OCI-LY7 (cell line): Measurements from ENCODE around the gene TASOR2. TPM values are rescaled to one million over a fixed set of nuclear protein-coding genes. Genes with fewer than 3 reads are reported as not detected.

ENCODE experiments used
- BruUV-seq: library from RNA; stranded (reverse); fragments of 400-500 nt; replicated peaks from 2 replicates; lab custom pipeline; 2021; lab: Mats Ljungman, UMichigan
- CTCF ChIA-PET: fragments of 300-600 bp; sonication (Branson Sonifier 250); formaldehyde crosslinking; loops from one replicate; lab custom pipeline; 2022; ENCODE audit warnings: antibody characterized with exemption; ENCODE audit not compliant: unreplicated experiment; lab: Charles Lee
- POLR2A ChIA-PET: fragments of 300-600 bp; sonication (Branson Sonifier 250); formaldehyde crosslinking; loops from one replicate; lab custom pipeline; 2022; ENCODE audit warnings: antibody characterized with exemption; lab: Charles Lee
- DNase-seq: peaks from one replicate; pipeline ENCODE4 v3.0.0-alpha.2; 2015; ENCODE audit warnings: low spot score
- H2AFZ ChIP-seq: fragments of 200-600 bp; sonication (generic), shearing (Covaris generic); 2 replicates; pipeline ENCODE4 v1.6.1; 2014; ENCODE audit warnings: mild to moderate bottlenecking, antibody characterized with exemption, low read length, moderate library complexity
- H3K27ac ChIP-seq: fragments of 200-600 bp; sonication (generic); 2 replicates; pipeline ENCODE4 v1.5.1; 2014; ENCODE audit warnings: mixed run types, low read depth, mild to moderate bottlenecking, moderate library complexity, low read length, inconsistent platforms; ENCODE audit not compliant: poor library complexity, severe bottlenecking
- H3K36me3 ChIP-seq: fragments of 200-600 bp; sonication (generic); 2 replicates; pipeline ENCODE4 v1.6.1; 2014; ENCODE audit warnings: mild to moderate bottlenecking, antibody characterized with exemption, low read length, moderate library complexity, mixed read lengths; ENCODE audit not compliant: insufficient read depth
- H3K4me1 ChIP-seq: fragments of 200-600 bp; sonication (generic); 2 replicates; pipeline ENCODE4 v1.5.1; 2014; ENCODE audit warnings: mild to moderate bottlenecking, low read length; ENCODE audit not compliant: insufficient read depth, poor library complexity, severe bottlenecking
- H3K4me2 ChIP-seq: fragments of 200-600 bp; sonication (generic); 2 replicates; pipeline ENCODE4 v1.6.1; 2014; ENCODE audit warnings: mild to moderate bottlenecking, low read length
- H3K4me3 ChIP-seq: fragments of 200-600 bp; sonication (generic); 2 replicates; pipeline ENCODE4 v1.5.1; 2014; ENCODE audit warnings: mild to moderate bottlenecking, low read depth, low read length; ENCODE audit not compliant: poor library complexity, severe bottlenecking
- H3K79me2 ChIP-seq: fragments of 200-600 bp; sonication (generic); 2 replicates; pipeline ENCODE4 v1.6.1; 2016; ENCODE audit warnings: low read depth, mild to moderate bottlenecking, low read length, moderate library complexity, mixed read lengths; ENCODE audit not compliant: insufficient read depth
- H3K9me2 ChIP-seq: fragments of 200-600 bp; sonication (generic); 2 replicates; pipeline ENCODE4 v1.6.1; 2016; ENCODE audit warnings: mild to moderate bottlenecking, low read length, mixed read lengths; ENCODE audit not compliant: insufficient read depth
- H3K9me3 ChIP-seq: fragments of 200-600 bp; sonication (generic); 2 replicates; pipeline ENCODE4 v1.6.1; 2014; ENCODE audit warnings: mild to moderate bottlenecking, mixed run types, low read length, mixed read lengths
- H4K20me1 ChIP-seq: fragments of 200-600 bp; sonication (generic); 2 replicates; pipeline ENCODE4 v1.6.1; 2014; ENCODE audit warnings: mild to moderate bottlenecking, antibody characterized with exemption, low read length, moderate library complexity, mixed read lengths; ENCODE audit not compliant: insufficient read depth
- EZH2phosphoT487 ChIP-seq: fragments of 200-600 bp; sonication (generic); IDR thresholded peaks from 2 replicates; pipeline ENCODE4 v1.6.1; 2018; ENCODE audit warnings: low read depth, borderline replicate concordance, mild to moderate bottlenecking, mixed run types, antibody characterized with exemption, low read length, moderate library complexity, mixed read lengths
- intact Hi-C: fragments of 100-400 bp; cut with micrococcal nuclease; formaldehyde crosslinking; loops from one replicate; pipeline ENCODE4 v1.10.0; 2022; ENCODE audit not compliant: unreplicated experiment
- total RNA-seq, 2 experiments: library from RNA; depleted of rRNA in 1 of 2; stranded (reverse); fragments of >200 nt in 1 of 2; shearing (Covaris generic) in 1 of 2; gene quantifications; 2 replicates each; pipeline ENCODE4 v1.2.3, GENCODE V29; 2014 to 2022
- TF ChIP-seq, protein P1 (sequence below): fragments of 200-600 bp; sonication (generic); conservative IDR thresholded peaks from 2 replicates; pipeline ENCODE4 v1.5.1; 2014; ENCODE audit warnings: mild to moderate bottlenecking, antibody characterized with exemption, low read length, moderate library complexity, mixed read lengths

Gene TASOR2
- total RNA-seq, 2 experiments from 2014 or later, result 103 to 116 TPM

DNA sequence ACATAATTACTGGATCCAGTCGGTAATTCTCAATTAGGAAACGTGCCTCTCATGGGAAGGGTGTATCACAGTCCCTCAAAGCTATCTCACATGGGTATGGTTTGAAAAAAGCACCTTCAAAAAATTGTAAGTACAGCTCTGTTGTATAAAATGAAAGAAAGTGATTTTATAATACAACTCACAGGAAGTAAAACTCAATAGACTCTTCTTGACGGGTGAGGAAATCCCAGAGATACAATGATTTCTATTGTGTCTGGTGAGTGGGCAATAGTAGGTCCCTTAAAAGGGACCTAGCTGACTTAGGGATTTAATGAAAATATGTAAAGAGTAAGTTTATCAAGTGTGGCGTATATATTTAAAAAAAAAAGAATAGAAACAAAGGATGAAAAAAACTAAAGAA, 27.0 kb downstream of the TASOR2 start:
- Histone ChIP-seq H3K4me3 (peak overlapping the region; percentile 11), H4K20me1 (peaks cover 57% of the 10 kb centered on the region; the same call in 1 of the 2 replicates), H3K4me1 (peaks cover 88% of the 10 kb centered on the region), H3K36me3 (peaks cover 56% of the 10 kb centered on the region), H3K9me2 (no peaks in the 10 kb centered on the region), H3K4me2 (peak overlapping the region; percentile 49), H3K27ac (peak overlapping the region; percentile 13), H2AFZ (no peak overlapping the region), H3K9me3 (no peaks in the 10 kb centered on the region), H3K79me2 (peaks cover 98% of the 10 kb centered on the region)
- no peak for DNase-seq
- TF ChIP-seq EZH2phosphoT487, result no peak
- intact Hi-C loops, result no loop called here
- ChIA-PET CTCF (interaction anchor here (0.5 to 1.7 kb wide), 2 partner anchors 11 to 209 kb away, joined by 4 read pairs; no protein-coding TSS in a partner anchor), POLR2A (interaction anchor here (1.0 to 7.1 kb wide), 9 partner anchors 9 to 99 kb away, joined by 3 to 45 read pairs (median 6); no protein-coding TSS in a partner anchor)
- BruUV-seq, result no TSS peak

- Histone ChIP-seq H3K9me3 (no peaks in the 10 kb centered on the region), H3K4me2 (no peak overlapping the region), H3K9me2 (no peaks in the 10 kb centered on the region), H4K20me1 (peaks cover 11% of the 10 kb centered on the region; the same call in 1 of the 2 replicates), H3K4me1 (peaks cover 34% of the 10 kb centered on the region), H3K79me2 (peaks cover 82% of the 10 kb centered on the region), H3K27ac (no peak overlapping the region), H3K4me3 (no peak overlapping the region), H2AFZ (no peak overlapping the region), H3K36me3 (peaks cover 69% of the 10 kb centered on the region)
- ChIA-PET CTCF (no interaction called here), POLR2A (interaction anchor here (3.3 kb wide), 1 partner anchor 125 kb away, joined by 12 read pairs; no protein-coding TSS in a partner anchor)
- BruUV-seq, result no TSS peak
- intact Hi-C loops, result no loop called here
- TF ChIP-seq, protein P1, sequence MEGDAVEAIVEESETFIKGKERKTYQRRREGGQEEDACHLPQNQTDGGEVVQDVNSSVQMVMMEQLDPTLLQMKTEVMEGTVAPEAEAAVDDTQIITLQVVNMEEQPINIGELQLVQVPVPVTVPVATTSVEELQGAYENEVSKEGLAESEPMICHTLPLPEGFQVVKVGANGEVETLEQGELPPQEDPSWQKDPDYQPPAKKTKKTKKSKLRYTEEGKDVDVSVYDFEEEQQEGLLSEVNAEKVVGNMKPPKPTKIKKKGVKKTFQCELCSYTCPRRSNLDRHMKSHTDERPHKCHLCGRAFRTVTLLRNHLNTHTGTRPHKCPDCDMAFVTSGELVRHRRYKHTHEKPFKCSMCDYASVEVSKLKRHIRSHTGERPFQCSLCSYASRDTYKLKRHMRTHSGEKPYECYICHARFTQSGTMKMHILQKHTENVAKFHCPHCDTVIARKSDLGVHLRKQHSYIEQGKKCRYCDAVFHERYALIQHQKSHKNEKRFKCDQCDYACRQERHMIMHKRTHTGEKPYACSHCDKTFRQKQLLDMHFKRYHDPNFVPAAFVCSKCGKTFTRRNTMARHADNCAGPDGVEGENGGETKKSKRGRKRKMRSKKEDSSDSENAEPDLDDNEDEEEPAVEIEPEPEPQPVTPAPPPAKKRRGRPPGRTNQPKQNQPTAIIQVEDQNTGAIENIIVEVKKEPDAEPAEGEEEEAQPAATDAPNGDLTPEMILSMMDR, result no peak
- no peak for TF ChIP-seq EZH2phosphoT487
- no peak for DNase-seq
Measured at GRCh38 chr10:5719546-5719945, 34.9 kb downstream of the TASOR2 start.

DNA sequence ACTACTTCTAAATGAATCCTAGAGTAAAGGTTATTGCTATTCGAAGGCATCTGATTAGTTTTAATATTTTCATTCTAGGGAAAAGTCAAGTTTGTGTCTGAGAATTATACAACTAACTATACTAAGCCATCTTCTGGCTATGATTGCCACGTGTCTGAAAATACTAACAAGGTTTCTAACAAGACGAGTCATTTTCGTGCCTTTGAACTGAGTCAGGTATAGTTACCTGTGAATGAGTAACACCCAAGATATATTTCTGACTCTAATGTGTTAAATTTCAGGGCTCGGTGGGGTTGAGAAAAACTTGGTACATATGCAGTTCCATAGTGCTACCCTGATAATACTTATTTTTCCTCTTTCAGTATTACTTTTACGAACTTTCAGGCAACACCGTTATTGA, 35.5 kb downstream of the TASOR2 start:
- H3K79me2 ChIP-seq, result peaks cover 75% of the 10 kb centered on the region
- TF ChIP-seq, protein P1, result no peak
- TF ChIP-seq EZH2phosphoT487, result no peak
- H4K20me1 ChIP-seq, result peaks cover 11% of the 10 kb centered on the region; the same call in 1 of the 2 replicates
- H3K9me2 ChIP-seq, result no peaks in the 10 kb centered on the region
- peaks cover 28% of the 10 kb centered on the region for H3K4me1 ChIP-seq
- peaks cover 72% of the 10 kb centered on the region for H3K36me3 ChIP-seq
- ChIA-PET CTCF (no interaction called here), POLR2A (interaction anchor here (1.0 to 1.3 kb wide), 2 partner anchors 15 to 17 kb away, joined by 3 to 4 read pairs; no protein-coding TSS in a partner anchor)
- BruUV-seq, result no TSS peak
- no peak overlapping the region for H3K4me2 ChIP-seq
- H3K27ac ChIP-seq, result no peak overlapping the region
- H3K9me3 ChIP-seq, result no peaks in the 10 kb centered on the region
- no peak overlapping the region for H2AFZ ChIP-seq
- intact Hi-C loops, result no loop called here
- DNase-seq, result no peak
- no peak overlapping the region for H3K4me3 ChIP-seq
